ENCODE results near the gene SP1. TPM values are rescaled to one million over a fixed set of nuclear protein-coding genes. Genes with fewer than 3 reads are reported as not detected.

Gene SP1
- total and polyA plus RNA-seq, 9 of the 15 experiments (the other 6 are each of a cell fraction or from before 2014, with no cell fraction given), result 8.0 to 65.5 (median 41.6) TPM

- no peak for TF ChIP-seq KAT2B (IDR thresholded peaks at IDR 0.05; ENCODE audit: low read depth, low read length)
- no peak for TF ChIP-seq ZNF274 (IDR thresholded peaks at IDR 0.05; ENCODE audit: borderline replicate concordance, low read depth, low read length)
- TF ChIP-seq HNRNPK (IDR thresholded peaks at IDR 0.05; ENCODE audit: low read depth, low read length, poor library complexity, severe bottlenecking), result no peak
- no peak for TF ChIP-seq SMARCA5 (IDR thresholded peaks at IDR 0.05)
- TF ChIP-seq ZBED1 (IDR thresholded peaks at IDR 0.05), result no peak
- peak in 1 of 2 experiments; percentile 85; a peak in 1 of 4 replicates for TF ChIP-seq KDM4B (IDR thresholded peaks at IDR 0.05; ENCODE audit: borderline replicate concordance in 2 of 2, low read depth in 1 of 2)
- no peak for TF ChIP-seq RBBP5 (IDR thresholded peaks at IDR 0.05; ENCODE audit: borderline replicate concordance, insufficient read depth, low read length, poor library complexity, severe bottlenecking)
- TF ChIP-seq TFAP4 (CRISPR knock-in tag; IDR thresholded peaks at IDR 0.05; ENCODE audit: borderline replicate concordance), result peak; percentile 91
- TF ChIP-seq FOXP1 (CRISPR knock-in tag; IDR thresholded peaks at IDR 0.05), result no peak
- TF ChIP-seq ZNF511 (CRISPR knock-in tag; IDR thresholded peaks at IDR 0.05), result no peak
- TF ChIP-seq MEF2D (tag; conservative IDR thresholded peaks at IDR 0.05; ENCODE audit: low read depth), result peak; percentile 54; the same call in 1 of the 2 replicates
- TF ChIP-seq DPF2 (IDR thresholded peaks at IDR 0.05), result peak; percentile 61
- 0 out of 2 replicates have a peak, but pooled peaks have one; percentile 79 for TF ChIP-seq DNMT1 (IDR thresholded peaks at IDR 0.05)
- TF ChIP-seq NR2F6 (CRISPR knock-in tag; IDR thresholded peaks at IDR 0.05), result no peak
- no peak for TF ChIP-seq BRCA1 (IDR thresholded peaks at IDR 0.05)
- TF ChIP-seq BRCA1 (CRISPR knock-in tag; IDR thresholded peaks at IDR 0.05), result no peak
- no peak for TF ChIP-seq ZFP1 (CRISPR knock-in tag; IDR thresholded peaks at IDR 0.05)
- TF ChIP-seq ZNF668 (CRISPR knock-in tag; IDR thresholded peaks at IDR 0.05), result no peak
- no peak for TF ChIP-seq BRD4 (IDR thresholded peaks at IDR 0.05)
- no peak for TF ChIP-seq TFE3 (CRISPR knock-in tag; IDR thresholded peaks at IDR 0.05)
- no peak for TF ChIP-seq ESRRB (CRISPR knock-in tag; IDR thresholded peaks at IDR 0.05; ENCODE audit: borderline replicate concordance)
- peak; percentile 79 for TF ChIP-seq ATF3 (IDR thresholded peaks at IDR 0.05)
- TF ChIP-seq ATF3 (CRISPR knock-in tag; conservative IDR thresholded peaks at IDR 0.05), result peak; percentile 88
- TF ChIP-seq RHOXF2B (CRISPR knock-in tag; conservative IDR thresholded peaks at IDR 0.05), result no peak
- TF ChIP-seq SNAPC5 (CRISPR knock-in tag; IDR thresholded peaks at IDR 0.05), result no peak
These were observed 71.7 kb downstream of the SP1 start, which contains the start of gene PCBP2 (continued) for GRCh38 chr12:53451661-53452158.
